HL-60 (cell line): ENCODE results near the gene NDUFAF2.

Source experiments
- DNase-seq, 2 experiments: peaks; one replicate each; pipeline ENCODE4 v3.0.0-alpha.2; 2010 to 2020; ENCODE audit warnings: low read depth in 1 of 2, low spot score in 1 of 2
- H3K27ac ChIP-seq: fragments of 250-450 bp; sonication (Bioruptor Pico); replicated peaks from 2 replicates; pipeline ENCODE4 v1.5.1; 2020; ENCODE audit warnings: mild to moderate bottlenecking, moderate library complexity
- H3K27me3 ChIP-seq: fragments of 250-450 bp; sonication (Bioruptor Pico); 2 replicates; pipeline ENCODE4 v1.5.1; 2021; ENCODE audit warnings: mild to moderate bottlenecking, moderate library complexity; ENCODE audit not compliant: insufficient read depth, poor library complexity, severe bottlenecking
- H3K4me3 ChIP-seq: replicated peaks from 2 replicates; pipeline ENCODE4 v1.5.1; 2011; ENCODE audit warnings: mild to moderate bottlenecking, control low read depth, low read length; ENCODE audit not compliant: insufficient read depth
- GABPA ChIP-seq: IDR thresholded peaks from 2 replicates; pipeline ENCODE4 v1.6.1; 2012; ENCODE audit warnings: low read depth
- POLR2AphosphoS5 ChIP-seq: IDR thresholded peaks from 2 replicates; pipeline ENCODE4 v1.6.1; 2012; ENCODE audit warnings: low read depth
- SPI1 ChIP-seq: IDR thresholded peaks from 2 replicates; pipeline ENCODE4 v1.6.1; 2012; ENCODE audit warnings: low read depth, mild to moderate bottlenecking, borderline replicate concordance
- TF ChIP-seq, protein P1 (sequence below): IDR thresholded peaks from 2 replicates; pipeline ENCODE4 v1.6.1; 2012; ENCODE audit warnings: low read depth; ENCODE audit not compliant: insufficient replicate concordance
- TF ChIP-seq, protein P2 (sequence below): IDR thresholded peaks from one replicate; pipeline ENCODE4 v1.5.1; 2011; ENCODE audit warnings: low read length, control low read depth, inconsistent platforms; ENCODE audit not compliant: insufficient read depth

The NDUFAF2 gene

DNA sequence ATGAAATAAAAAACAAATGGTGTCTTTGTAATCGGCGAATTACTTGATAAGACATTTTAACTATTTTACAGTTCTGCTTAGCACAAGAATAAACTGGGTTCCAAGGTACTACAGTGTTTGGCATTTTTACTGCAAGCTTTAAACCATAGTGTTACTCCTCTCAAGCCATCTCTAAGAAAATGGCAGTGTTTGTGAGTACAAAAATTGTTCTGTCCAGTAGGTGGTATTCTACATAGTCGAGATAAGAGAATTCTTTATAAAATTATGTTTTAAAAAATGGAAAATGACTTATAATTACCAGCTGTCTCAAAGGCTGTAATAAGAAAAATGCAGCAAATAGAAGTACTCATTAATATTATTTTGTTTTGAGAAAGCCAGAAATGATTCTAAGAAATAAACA is 214.1 kb downstream of the NDUFAF2 start:
- H3K4me3 ChIP-seq: no peak overlapping the region
- no peak for DNase-seq
- TF ChIP-seq, protein P1, sequence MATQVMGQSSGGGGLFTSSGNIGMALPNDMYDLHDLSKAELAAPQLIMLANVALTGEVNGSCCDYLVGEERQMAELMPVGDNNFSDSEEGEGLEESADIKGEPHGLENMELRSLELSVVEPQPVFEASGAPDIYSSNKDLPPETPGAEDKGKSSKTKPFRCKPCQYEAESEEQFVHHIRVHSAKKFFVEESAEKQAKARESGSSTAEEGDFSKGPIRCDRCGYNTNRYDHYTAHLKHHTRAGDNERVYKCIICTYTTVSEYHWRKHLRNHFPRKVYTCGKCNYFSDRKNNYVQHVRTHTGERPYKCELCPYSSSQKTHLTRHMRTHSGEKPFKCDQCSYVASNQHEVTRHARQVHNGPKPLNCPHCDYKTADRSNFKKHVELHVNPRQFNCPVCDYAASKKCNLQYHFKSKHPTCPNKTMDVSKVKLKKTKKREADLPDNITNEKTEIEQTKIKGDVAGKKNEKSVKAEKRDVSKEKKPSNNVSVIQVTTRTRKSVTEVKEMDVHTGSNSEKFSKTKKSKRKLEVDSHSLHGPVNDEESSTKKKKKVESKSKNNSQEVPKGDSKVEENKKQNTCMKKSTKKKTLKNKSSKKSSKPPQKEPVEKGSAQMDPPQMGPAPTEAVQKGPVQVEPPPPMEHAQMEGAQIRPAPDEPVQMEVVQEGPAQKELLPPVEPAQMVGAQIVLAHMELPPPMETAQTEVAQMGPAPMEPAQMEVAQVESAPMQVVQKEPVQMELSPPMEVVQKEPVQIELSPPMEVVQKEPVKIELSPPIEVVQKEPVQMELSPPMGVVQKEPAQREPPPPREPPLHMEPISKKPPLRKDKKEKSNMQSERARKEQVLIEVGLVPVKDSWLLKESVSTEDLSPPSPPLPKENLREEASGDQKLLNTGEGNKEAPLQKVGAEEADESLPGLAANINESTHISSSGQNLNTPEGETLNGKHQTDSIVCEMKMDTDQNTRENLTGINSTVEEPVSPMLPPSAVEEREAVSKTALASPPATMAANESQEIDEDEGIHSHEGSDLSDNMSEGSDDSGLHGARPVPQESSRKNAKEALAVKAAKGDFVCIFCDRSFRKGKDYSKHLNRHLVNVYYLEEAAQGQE: no peak
- TF ChIP-seq SPI1 (no peak), POLR2AphosphoS5 (no peak)
- TF ChIP-seq, protein P2, sequence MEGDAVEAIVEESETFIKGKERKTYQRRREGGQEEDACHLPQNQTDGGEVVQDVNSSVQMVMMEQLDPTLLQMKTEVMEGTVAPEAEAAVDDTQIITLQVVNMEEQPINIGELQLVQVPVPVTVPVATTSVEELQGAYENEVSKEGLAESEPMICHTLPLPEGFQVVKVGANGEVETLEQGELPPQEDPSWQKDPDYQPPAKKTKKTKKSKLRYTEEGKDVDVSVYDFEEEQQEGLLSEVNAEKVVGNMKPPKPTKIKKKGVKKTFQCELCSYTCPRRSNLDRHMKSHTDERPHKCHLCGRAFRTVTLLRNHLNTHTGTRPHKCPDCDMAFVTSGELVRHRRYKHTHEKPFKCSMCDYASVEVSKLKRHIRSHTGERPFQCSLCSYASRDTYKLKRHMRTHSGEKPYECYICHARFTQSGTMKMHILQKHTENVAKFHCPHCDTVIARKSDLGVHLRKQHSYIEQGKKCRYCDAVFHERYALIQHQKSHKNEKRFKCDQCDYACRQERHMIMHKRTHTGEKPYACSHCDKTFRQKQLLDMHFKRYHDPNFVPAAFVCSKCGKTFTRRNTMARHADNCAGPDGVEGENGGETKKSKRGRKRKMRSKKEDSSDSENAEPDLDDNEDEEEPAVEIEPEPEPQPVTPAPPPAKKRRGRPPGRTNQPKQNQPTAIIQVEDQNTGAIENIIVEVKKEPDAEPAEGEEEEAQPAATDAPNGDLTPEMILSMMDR: no peak
- no peak overlapping the region; the same call in 1 of the 2 replicates for H3K27ac ChIP-seq
- H3K27me3 ChIP-seq: no peaks in the 10 kb centered on the region

DNA sequence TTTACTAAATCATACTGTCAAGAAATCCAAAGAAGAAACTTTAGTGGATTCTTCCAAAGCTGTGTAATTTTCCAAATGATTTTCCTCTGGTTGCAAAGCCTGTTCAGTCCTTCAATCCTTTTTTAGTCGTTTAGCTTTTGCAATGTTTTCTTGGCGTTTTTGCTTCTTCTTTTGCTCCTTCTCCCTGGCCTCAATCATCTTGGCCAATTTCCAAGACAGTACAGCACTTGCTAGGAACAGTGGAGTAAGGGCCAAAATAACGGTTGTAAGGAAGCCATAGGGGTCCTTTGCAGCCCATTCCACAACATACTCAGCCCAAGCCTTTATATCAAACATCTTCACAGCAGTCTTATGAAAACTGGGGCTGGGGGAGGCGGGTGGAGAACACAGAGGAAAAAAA is 214.8 kb downstream of the NDUFAF2 start:
- Histone ChIP-seq H3K27ac (peak overlapping the region; percentile 94), H3K27me3 (no peaks in the 10 kb centered on the region), H3K4me3 (no peak overlapping the region)
- TF ChIP-seq POLR2AphosphoS5 (no peak), GABPA (no peak), SPI1 (no peak)
- TF ChIP-seq, protein P2: no peak
- TF ChIP-seq, protein P1: no peak
- peak in 1 of 2 experiments; percentile 66 for DNase-seq

DNA sequence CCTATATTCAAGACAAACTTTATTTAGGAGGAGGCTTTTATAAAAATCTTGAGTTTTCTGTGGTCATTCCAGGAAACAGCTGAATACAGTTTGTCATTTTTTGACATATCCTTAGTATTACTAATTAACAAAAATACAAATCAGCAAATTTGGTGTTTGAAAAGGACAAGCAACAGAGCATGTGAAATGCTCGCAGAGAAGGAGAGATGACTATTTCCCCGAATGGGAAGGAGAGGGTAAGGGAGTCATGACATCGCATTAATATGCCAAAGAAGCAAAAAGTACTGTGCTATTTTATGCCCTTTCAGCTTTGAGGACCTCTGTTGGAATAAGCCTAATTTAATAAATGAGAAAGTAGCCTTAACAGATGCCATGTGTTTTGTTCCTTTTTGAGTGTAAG is 215.5 kb downstream of the NDUFAF2 start:
- Histone ChIP-seq H3K4me3 (peak overlapping the region; percentile 49), H3K27me3 (no peaks in the 10 kb centered on the region), H3K27ac (peak overlapping the region; percentile 94)
- DNase-seq: no peak
- TF ChIP-seq, protein P2: no peak
- TF ChIP-seq, protein P1: no peak
- TF ChIP-seq POLR2AphosphoS5 (no peak), GABPA (no peak), SPI1 (no peak)
